Liver (tissue), 9 donors: ENCODE measurements around the gene NTF3. TPM values are rescaled to one million over a fixed set of nuclear protein-coding genes. Genes with fewer than 3 reads are reported as not detected.

Experiments used
- DNase-seq: peaks from one replicate; pipeline ENCODE4 v3.0.0-alpha.2; 2017; ENCODE audit warnings: low spot score
- H3K27ac ChIP-seq, 2 donors: one replicate each; pipeline ENCODE4 v1.7.0; 2013; ENCODE audit warnings: inconsistent platforms in 2 of 2, low read length in 2 of 2, control low read depth in 1 of 2, low read depth in 1 of 2, mild to moderate bottlenecking in 1 of 2
- H3K27me3 ChIP-seq, 4 donors: one replicate each; pipeline versions ENCODE4 v1.6.1 to v1.7.0; 2013; ENCODE audit warnings: low read length in 3 of 4, inconsistent platforms in 1 of 4, mild to moderate bottlenecking in 1 of 4, moderate library complexity in 1 of 4; ENCODE audit not compliant: control insufficient read depth in 4 of 4, insufficient read depth in 4 of 4
- H3K36me3 ChIP-seq, 4 donors: one replicate each; pipeline versions ENCODE4 v1.6.1 to v1.7.0; 2013; ENCODE audit warnings: low read length in 3 of 4, mild to moderate bottlenecking in 3 of 4, low read depth in 1 of 4, moderate library complexity in 1 of 4; ENCODE audit not compliant: control insufficient read depth in 4 of 4, insufficient read depth in 3 of 4
- H3K4me1 ChIP-seq, 4 donors: one replicate each; pipeline versions ENCODE4 v1.6.1 to v1.7.0; 2013; ENCODE audit warnings: low read length in 3 of 4, mild to moderate bottlenecking in 3 of 4, moderate library complexity in 1 of 4; ENCODE audit not compliant: control insufficient read depth in 4 of 4, insufficient read depth in 4 of 4
- H3K4me3 ChIP-seq, 3 donors: one replicate each; pipeline versions ENCODE4 v1.6.1 to v1.7.0; 2013; ENCODE audit warnings: low read length in 3 of 3, control low read depth in 1 of 3, low read depth in 1 of 3, mild to moderate bottlenecking in 1 of 3
- H3K9ac ChIP-seq, 2 donors: one replicate each; pipeline ENCODE4 v1.7.0; 2013; ENCODE audit warnings: low read length in 2 of 2, mild to moderate bottlenecking in 2 of 2, moderate library complexity in 2 of 2, control low read depth in 1 of 2, low read depth in 1 of 2
- H3K9me3 ChIP-seq, 4 donors: one replicate each; pipeline versions ENCODE4 v1.6.1 to v1.7.0; 2013; ENCODE audit warnings: low read length in 3 of 4; ENCODE audit not compliant: control insufficient read depth in 4 of 4
- ATF3 ChIP-seq: IDR thresholded peaks from 2 replicates; pipeline ENCODE4 v1.6.1; 2016; ENCODE audit warnings: antibody characterized with exemption
- CTCF ChIP-seq: fragments of 150-350 bp; IDR thresholded peaks from 2 replicates; pipeline ENCODE4 v1.5.1; 2017; ENCODE audit warnings: improper control_type of control experiment, low read depth, low read length; ENCODE audit not compliant: missing input control
- EGR1 ChIP-seq, 2 donors: IDR thresholded peaks; 2 replicates each; pipeline ENCODE4 v1.6.1; 2016 to 2018; ENCODE audit warnings: antibody characterized with exemption in 2 of 2, low read depth in 2 of 2
- FOXA1 ChIP-seq: IDR thresholded peaks from 2 replicates; pipeline ENCODE4 v1.6.1; 2016; ENCODE audit warnings: antibody characterized with exemption
- FOXA2 ChIP-seq: IDR thresholded peaks from 2 replicates; pipeline ENCODE4 v1.6.1; 2016; ENCODE audit warnings: antibody characterized with exemption
- GABPA ChIP-seq, 2 donors: IDR thresholded peaks in 1 of 2; conservative IDR thresholded peaks in 1 of 2; 2 replicates each; pipeline ENCODE4 v1.6.1; 2016; ENCODE audit warnings: antibody characterized with exemption in 2 of 2, mild to moderate bottlenecking in 1 of 2, moderate library complexity in 1 of 2
- HNF4A ChIP-seq, 2 donors: conservative IDR thresholded peaks; 2 replicates each; pipeline ENCODE4 v1.6.1; 2016; ENCODE audit warnings: antibody characterized with exemption in 2 of 2, mild to moderate bottlenecking in 2 of 2
- HNF4G ChIP-seq: IDR thresholded peaks from 2 replicates; pipeline ENCODE4 v1.6.1; 2016; ENCODE audit warnings: antibody characterized with exemption
- JUND ChIP-seq, 2 donors: IDR thresholded peaks; 2 replicates each; pipeline ENCODE4 v1.6.1; 2016; ENCODE audit warnings: antibody characterized with exemption in 2 of 2
- MAX ChIP-seq: IDR thresholded peaks from 2 replicates; pipeline ENCODE4 v1.6.1; 2016; ENCODE audit warnings: antibody characterized with exemption
- NR2F2 ChIP-seq: IDR thresholded peaks from 2 replicates; pipeline ENCODE4 v1.6.1; 2016; ENCODE audit warnings: antibody characterized with exemption
- RAD21 ChIP-seq, 2 donors: IDR thresholded peaks; 2 replicates each; pipeline ENCODE4 v1.6.1; 2016; ENCODE audit warnings: antibody characterized with exemption in 2 of 2, mild to moderate bottlenecking in 2 of 2
- REST ChIP-seq: IDR thresholded peaks from 2 replicates; pipeline ENCODE4 v1.6.1; 2016; ENCODE audit warnings: antibody characterized with exemption, mild to moderate bottlenecking
- RXRA ChIP-seq, 2 donors: IDR thresholded peaks; 2 replicates each; pipeline ENCODE4 v1.6.1; 2017 to 2018; ENCODE audit warnings: antibody characterized with exemption in 2 of 2, mild to moderate bottlenecking in 1 of 2
- SP1 ChIP-seq: IDR thresholded peaks from 2 replicates; pipeline ENCODE4 v1.6.1; 2018; ENCODE audit warnings: antibody characterized with exemption, mild to moderate bottlenecking
- TAF1 ChIP-seq: conservative IDR thresholded peaks from 2 replicates; pipeline ENCODE4 v1.6.1; 2016; ENCODE audit warnings: antibody characterized with exemption, mild to moderate bottlenecking
- YY1 ChIP-seq: IDR thresholded peaks from 2 replicates; pipeline ENCODE4 v1.6.1; 2016; ENCODE audit warnings: antibody characterized with exemption, mild to moderate bottlenecking
- ZBTB33 ChIP-seq: IDR thresholded peaks from 2 replicates; pipeline ENCODE4 v1.6.1; 2016; ENCODE audit warnings: antibody characterized with exemption
- WGBS: extraction: QIAGEN DNeasy Blood & Tissue Kit; methylation state at CpG from one replicate; pipeline ENCODE4 v1.1.7; 2013; 5-methylcytosine and 5-hydroxymethylcytosine counted together
- polyA plus RNA-seq, 2 donors: library from polyadenylated mRNA; stranded (reverse) in 1 of 2; unstranded in 1 of 2; fragments of 200-250 nt in 1 of 2; fragments of >200 nt in 1 of 2; fragmentation: Nextera tagmentation in 1 of 2; extraction: Ambion mirVana in 1 of 2; gene quantifications; one replicate each; pipeline versions ENCODE4 v1.2.1 to v1.2.3, GENCODE V29; 2013 to 2015
- total RNA-seq, 2 donors: library from RNA; depleted of rRNA; stranded (reverse); fragments of >200 nt; gene quantifications; one replicate each; pipeline ENCODE4 v1.2.3, GENCODE V29; 2014
- donor health status: healthy.
- donor health status: healthy.
- donor health status: healthy.
- donor health status: healthy.
- donor health status: healthy.

NTF3 gene
- total and polyA plus RNA-seq, 4 donors: 0.89 to 2.8 (median 1.5) TPM

- Histone ChIP-seq H3K27ac (no peak overlapping the region), H3K9ac (no peak overlapping the region), H3K9me3 (no peaks in the 10 kb centered on the region), H3K4me3 (no peak overlapping the region), H3K4me1 (no peaks in the 10 kb centered on the region), H3K27me3 (no peaks in the 10 kb centered on the region), H3K36me3 (no peaks in the 10 kb centered on the region)
- no peak for DNase-seq
- WGBS: 70% methylated on average over 6 of the region's 6 CpGs
- TF ChIP-seq SP1 (no peak), REST (no peak), NR2F2 (no peak), JUND (IDR thresholded peaks at IDR 0.05) (no peak), EGR1 (IDR thresholded peaks at IDR 0.05; ENCODE audit: low read depth in 2 of 2) (no peak), CTCF (no peak), ZBTB33 (no peak), FOXA1 (no peak), HNF4G (no peak), TAF1 (no peak), MAX (no peak), RXRA (IDR thresholded peaks at IDR 0.05) (no peak), FOXA2 (no peak)
Observed at GRCh38 chr12:5473076-5473782, 41.3 kb downstream of the NTF3 start.

- Histone ChIP-seq H3K9me3 (no peaks in the 10 kb centered on the region), H3K27ac (no peak overlapping the region), H3K4me1 (no peaks in the 10 kb centered on the region), H3K9ac (no peak overlapping the region), H3K36me3 (no peaks in the 10 kb centered on the region), H3K4me3 (no peak overlapping the region), H3K27me3 (no peaks in the 10 kb centered on the region)
- no peak for DNase-seq
- WGBS: 90% methylated on average over 2 of the region's 2 CpGs
- TF ChIP-seq CTCF: no peak
- TF ChIP-seq HNF4A (conservative IDR thresholded peaks at IDR 0.05): no peak
- no peak for TF ChIP-seq GABPA (IDR thresholded peaks at IDR 0.05 in 1 of 2, conservative IDR thresholded peaks at IDR 0.05 in 1 of 2)
- TF ChIP-seq ATF3: no peak
- TF ChIP-seq HNF4G: no peak
- TF ChIP-seq TAF1: no peak
- TF ChIP-seq EGR1 (IDR thresholded peaks at IDR 0.05; ENCODE audit: low read depth in 2 of 2): no peak
- no peak for TF ChIP-seq SP1
- TF ChIP-seq JUND (IDR thresholded peaks at IDR 0.05): no peak
- no peak for TF ChIP-seq FOXA2
- no peak for TF ChIP-seq RAD21 (IDR thresholded peaks at IDR 0.05)
- no peak for TF ChIP-seq YY1
- no peak for TF ChIP-seq MAX
Observed at GRCh38 chr12:5473783-5474116, 41.8 kb downstream of the NTF3 start.
